ENCODE data around the gene CALHM5. TPM values are rescaled to one million over a fixed set of nuclear protein-coding genes. Genes with fewer than 3 reads are reported as not detected.

Gene CALHM5
- total and polyA plus RNA-seq, 2 experiments from 2014 or later: 0.51 to 9.8 TPM

- peak overlapping the region; percentile 21 for H3K4me2 ChIP-seq (ENCODE audit: unreplicated experiment)
- H4K20me1 ChIP-seq (ENCODE audit: insufficient read depth): no peaks in the 10 kb centered on the region
- H3K79me2 ChIP-seq (ENCODE audit: insufficient read depth): no peaks in the 10 kb centered on the region
- no peak overlapping the region for H3K4me3 ChIP-seq
- no peak overlapping the region for H3K9ac ChIP-seq
- H3K9me2 ChIP-seq (ENCODE audit: insufficient read depth): no peaks in the 10 kb centered on the region
- peaks cover 8% of the 10 kb centered on the region; the same call in 1 of the 2 replicates for H3F3A ChIP-seq (ENCODE audit: insufficient read depth)
- no peaks in the 10 kb centered on the region for H3K9me3 ChIP-seq (ENCODE audit: low read depth)
- H3K27me3 ChIP-seq (replicated peaks; ENCODE audit: insufficient read depth): no peaks in the 10 kb centered on the region
- in situ Hi-C loops (cut with MboI): no loop called here
- peaks cover 36% of the 10 kb centered on the region for H3K4me1 ChIP-seq (ENCODE audit: insufficient read depth)
- DNase-seq: peak; percentile 45
- H2AFZ ChIP-seq: no peak overlapping the region
- H3K27ac ChIP-seq: no peak overlapping the region
- TF ChIP-seq EZH2phosphoT487 (IDR thresholded peaks at IDR 0.05; ENCODE audit: insufficient read depth, low read depth) (no peak), EZH2 (IDR thresholded peaks at IDR 0.05; ENCODE audit: insufficient read depth, poor library complexity, severe bottlenecking) (no peak)
- H3K36me3 ChIP-seq (ENCODE audit: low read depth): no peaks in the 10 kb centered on the region
Measured at GRCh38 chr6:116542426-116542825, 31.0 kb downstream of the CALHM5 start.

GRCh38 chr6:116543149-116543548 is 31.7 kb downstream of the CALHM5 start:
- Histone ChIP-seq H3K27ac (no peak overlapping the region), H3K9ac (no peak overlapping the region), H3K9me3 (ENCODE audit: low read depth) (no peaks in the 10 kb centered on the region), H3K27me3 (replicated peaks; ENCODE audit: insufficient read depth) (no peaks in the 10 kb centered on the region), H2AFZ (no peak overlapping the region; the same call in 1 of the 2 replicates), H3K79me2 (ENCODE audit: insufficient read depth) (no peaks in the 10 kb centered on the region), H3K4me1 (ENCODE audit: insufficient read depth) (peaks cover 36% of the 10 kb centered on the region), H4K20me1 (ENCODE audit: insufficient read depth) (no peaks in the 10 kb centered on the region), H3F3A (ENCODE audit: insufficient read depth) (peaks cover 8% of the 10 kb centered on the region; the same call in 1 of the 2 replicates), H3K4me2 (ENCODE audit: unreplicated experiment) (no peak overlapping the region), H3K36me3 (ENCODE audit: low read depth) (no peaks in the 10 kb centered on the region), H3K9me2 (ENCODE audit: insufficient read depth) (no peaks in the 10 kb centered on the region), H3K4me3 (no peak overlapping the region)
- no peak for TF ChIP-seq EZH2 (IDR thresholded peaks at IDR 0.05; ENCODE audit: insufficient read depth, poor library complexity, severe bottlenecking)
- no peak for TF ChIP-seq EZH2phosphoT487 (IDR thresholded peaks at IDR 0.05; ENCODE audit: insufficient read depth, low read depth)
- in situ Hi-C loops (cut with MboI): no loop called here
- no peak for DNase-seq

DNA sequence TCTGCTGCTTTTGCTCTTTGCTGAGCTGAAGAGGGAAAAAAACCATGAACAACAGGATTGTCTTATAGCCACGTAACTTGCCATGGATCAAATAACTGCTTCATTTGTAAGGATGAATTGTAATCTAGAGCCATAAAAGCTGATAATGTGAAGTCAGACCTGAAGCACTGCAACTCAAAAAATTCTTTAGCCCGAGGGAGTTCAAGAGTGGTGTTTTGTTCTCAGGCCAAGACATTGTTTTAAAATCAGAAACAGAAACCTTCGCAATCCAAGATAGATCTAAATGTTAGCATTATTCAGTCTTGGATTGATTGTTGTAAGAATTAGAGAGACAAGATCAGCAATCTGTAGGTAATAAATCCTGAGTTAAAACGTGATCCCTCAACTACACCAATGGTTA is 34.2 kb downstream of the CALHM5 start, which contains the start of gene TRAPPC3L:
Gene TRAPPC3L, minus strand, starts transcription at position 34 of the 400 bp plus-strand sequence. CDS start 170 bp downstream, outside the sequence.
- Histone ChIP-seq H3K4me2 (ENCODE audit: unreplicated experiment) (peak within 1 kb of the TSS; percentile 80), H2AFZ (peak within 1 kb of the TSS; percentile 79), H3K9me2 (ENCODE audit: insufficient read depth) (no peaks in the 10 kb centered on the region), H3K27ac (no peak within 1 kb of the TSS), H3K36me3 (ENCODE audit: low read depth) (no peaks in the 10 kb centered on the region), H3K4me3 (peak within 1 kb of the TSS; percentile 46), H3K9ac (peak within 1 kb of the TSS; percentile 33; the same call in 1 of the 2 replicates), H3K4me1 (ENCODE audit: insufficient read depth) (peaks cover 36% of the 10 kb centered on the region), H3F3A (ENCODE audit: insufficient read depth) (peaks cover 8% of the 10 kb centered on the region; the same call in 1 of the 2 replicates), H3K79me2 (ENCODE audit: insufficient read depth) (no peaks in the 10 kb centered on the region), H4K20me1 (ENCODE audit: insufficient read depth) (no peaks in the 10 kb centered on the region), H3K9me3 (ENCODE audit: low read depth) (no peaks in the 10 kb centered on the region), H3K27me3 (replicated peaks; ENCODE audit: insufficient read depth) (no peaks in the 10 kb centered on the region)
- in situ Hi-C loops (cut with MboI): no loop called here
- TF ChIP-seq EZH2phosphoT487 (IDR thresholded peaks at IDR 0.05; ENCODE audit: insufficient read depth, low read depth) (no peak), EZH2 (IDR thresholded peaks at IDR 0.05; ENCODE audit: insufficient read depth, poor library complexity, severe bottlenecking) (no peak)
- WGBS, 2 experiments (ENCODE audit: low coverage in 1 of 2, low lambda C conversion rate in 2 of 2, missing lambda C conversion rate in 2 of 2): 13 to 14% methylated on average over 4 of the region's 4 CpGs
- DNase-seq: no peak

GRCh38 chr6:116547358-116547757 is 35.9 kb downstream of the CALHM5 start:
- Histone ChIP-seq H3K4me3 (no peak overlapping the region), H3K27me3 (replicated peaks; ENCODE audit: insufficient read depth) (no peaks in the 10 kb centered on the region), H3K27ac (no peak overlapping the region), H3F3A (ENCODE audit: insufficient read depth) (peaks cover 8% of the 10 kb centered on the region; the same call in 1 of the 2 replicates), H3K9ac (no peak overlapping the region), H3K36me3 (ENCODE audit: low read depth) (no peaks in the 10 kb centered on the region), H3K4me1 (ENCODE audit: insufficient read depth) (peaks cover 28% of the 10 kb centered on the region), H2AFZ (no peak overlapping the region), H3K9me3 (ENCODE audit: low read depth) (no peaks in the 10 kb centered on the region), H3K79me2 (ENCODE audit: insufficient read depth) (no peaks in the 10 kb centered on the region), H3K9me2 (ENCODE audit: insufficient read depth) (no peaks in the 10 kb centered on the region), H4K20me1 (ENCODE audit: insufficient read depth) (no peaks in the 10 kb centered on the region), H3K4me2 (ENCODE audit: unreplicated experiment) (no peak overlapping the region)
- no peak for TF ChIP-seq EZH2phosphoT487 (IDR thresholded peaks at IDR 0.05; ENCODE audit: insufficient read depth, low read depth)
- TF ChIP-seq EZH2 (IDR thresholded peaks at IDR 0.05; ENCODE audit: insufficient read depth, poor library complexity, severe bottlenecking): no peak
- 64 to 69% methylated on average over 6 of the region's 6 CpGs for WGBS, 2 experiments (ENCODE audit: low coverage in 1 of 2, low lambda C conversion rate in 2 of 2, missing lambda C conversion rate in 2 of 2)
- in situ Hi-C loops (cut with MboI): no loop called here
- no peak for DNase-seq

- no peaks in the 10 kb centered on the region for H3K9me3 ChIP-seq (ENCODE audit: low read depth)
- H3K79me2 ChIP-seq (ENCODE audit: insufficient read depth): no peaks in the 10 kb centered on the region
- H2AFZ ChIP-seq: no peak overlapping the region
- no peaks in the 10 kb centered on the region for H3K9me2 ChIP-seq (ENCODE audit: insufficient read depth)
- H3K36me3 ChIP-seq (ENCODE audit: low read depth): no peaks in the 10 kb centered on the region
- DNase-seq: no peak
- WGBS, 2 experiments (ENCODE audit: low coverage in 1 of 2, low lambda C conversion rate in 2 of 2, missing lambda C conversion rate in 2 of 2): 55 to 58% methylated on average over 4 of the region's 4 CpGs
- in situ Hi-C loops (cut with MboI): no loop called here
- H3K27ac ChIP-seq: no peak overlapping the region
- peaks cover 11% of the 10 kb centered on the region for H3K4me1 ChIP-seq (ENCODE audit: insufficient read depth)
- peaks cover 9% of the 10 kb centered on the region for H3F3A ChIP-seq (ENCODE audit: insufficient read depth)
- no peaks in the 10 kb centered on the region for H4K20me1 ChIP-seq (ENCODE audit: insufficient read depth)
- no peak for TF ChIP-seq EZH2phosphoT487 (IDR thresholded peaks at IDR 0.05; ENCODE audit: insufficient read depth, low read depth)
- no peak for TF ChIP-seq EZH2 (IDR thresholded peaks at IDR 0.05; ENCODE audit: insufficient read depth, poor library complexity, severe bottlenecking)
- H3K27me3 ChIP-seq (replicated peaks; ENCODE audit: insufficient read depth): no peaks in the 10 kb centered on the region
- H3K4me3 ChIP-seq: no peak overlapping the region
- H3K4me2 ChIP-seq (ENCODE audit: unreplicated experiment): no peak overlapping the region
- no peak overlapping the region for H3K9ac ChIP-seq
Measured at GRCh38 chr6:116550796-116551195, 39.4 kb downstream of the CALHM5 start.
